ENCODE results near the gene DCAF8. TPM values are rescaled to one million over a fixed set of nuclear protein-coding genes. Genes with fewer than 3 reads are reported as not detected.

Gene DCAF8
- total RNA-seq, 6 experiments from 2014 or later: 80.2 to 137 (median 110) TPM

DNA sequence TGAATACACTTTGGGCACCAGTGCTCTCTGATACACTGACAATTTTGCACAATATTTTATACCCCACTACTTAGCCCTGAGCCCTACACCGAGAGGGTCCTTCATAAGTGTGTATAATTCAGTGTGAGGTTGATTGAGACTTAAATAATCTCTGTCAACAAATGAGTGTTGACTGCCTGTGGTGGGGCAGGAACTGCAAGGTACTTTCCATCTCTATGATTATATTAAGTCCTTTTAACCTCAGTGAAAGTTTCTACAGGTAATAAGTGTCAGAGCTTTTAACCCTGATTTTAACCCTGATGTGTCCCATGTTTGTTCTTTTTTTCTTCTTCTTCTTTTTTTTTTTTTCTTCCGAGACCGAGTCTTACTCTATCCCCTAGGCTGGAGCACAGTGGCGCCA is 66.2 kb downstream of the DCAF8 start:
- Histone ChIP-seq H3K4me3 (no peak overlapping the region), H3K4me1 (peaks cover 0 to 5% (median 0%) of the 10 kb centered on the region in 4 donors), H3K27ac (no peak overlapping the region), H3K27me3 (no peaks in the 10 kb centered on the region), H3K36me3 (no peaks in the 10 kb centered on the region), H3K9me3 (no peaks in the 10 kb centered on the region)
- ATAC-seq (no peak), DNase-seq (no peak)
- intact Hi-C loops (cut with DNase I): loop anchor here in 1 of 2 donors (10.0 kb wide), 2 partner anchors 59 to 169 kb away; partner anchors contain the start of gene NHLH1
- no peak for TF ChIP-seq POLR2A (IDR thresholded peaks at IDR 0.05)
- TF ChIP-seq, protein P1, sequence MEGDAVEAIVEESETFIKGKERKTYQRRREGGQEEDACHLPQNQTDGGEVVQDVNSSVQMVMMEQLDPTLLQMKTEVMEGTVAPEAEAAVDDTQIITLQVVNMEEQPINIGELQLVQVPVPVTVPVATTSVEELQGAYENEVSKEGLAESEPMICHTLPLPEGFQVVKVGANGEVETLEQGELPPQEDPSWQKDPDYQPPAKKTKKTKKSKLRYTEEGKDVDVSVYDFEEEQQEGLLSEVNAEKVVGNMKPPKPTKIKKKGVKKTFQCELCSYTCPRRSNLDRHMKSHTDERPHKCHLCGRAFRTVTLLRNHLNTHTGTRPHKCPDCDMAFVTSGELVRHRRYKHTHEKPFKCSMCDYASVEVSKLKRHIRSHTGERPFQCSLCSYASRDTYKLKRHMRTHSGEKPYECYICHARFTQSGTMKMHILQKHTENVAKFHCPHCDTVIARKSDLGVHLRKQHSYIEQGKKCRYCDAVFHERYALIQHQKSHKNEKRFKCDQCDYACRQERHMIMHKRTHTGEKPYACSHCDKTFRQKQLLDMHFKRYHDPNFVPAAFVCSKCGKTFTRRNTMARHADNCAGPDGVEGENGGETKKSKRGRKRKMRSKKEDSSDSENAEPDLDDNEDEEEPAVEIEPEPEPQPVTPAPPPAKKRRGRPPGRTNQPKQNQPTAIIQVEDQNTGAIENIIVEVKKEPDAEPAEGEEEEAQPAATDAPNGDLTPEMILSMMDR (IDR thresholded peaks at IDR 0.05): no peak
- WGBS (ENCODE audit: insufficient coverage, low coverage, low lambda C conversion rate, missing lambda C conversion rate): 97% methylated on average over 3 of the region's 4 CpGs

DNA sequence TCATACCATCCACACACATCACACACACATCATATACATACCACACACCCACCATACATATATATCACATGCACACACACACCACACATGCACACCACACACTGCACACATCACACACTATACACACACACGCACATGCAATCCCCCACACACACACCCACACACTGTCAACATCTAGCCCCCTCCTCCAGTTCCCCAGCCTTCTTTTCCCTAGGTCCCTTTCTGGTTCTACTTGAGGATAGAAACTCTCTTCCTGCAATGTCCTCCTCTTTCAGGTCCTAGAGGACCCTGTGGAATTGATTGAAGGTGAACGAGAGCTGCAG is 67.7 kb downstream of the DCAF8 start:
- intact Hi-C loops (cut with DNase I): loop anchor here in 1 of 2 donors (5.0 to 10.0 kb wide), 3 partner anchors 60 to 170 kb away; partner anchors contain the start of gene NHLH1
- H3K4me1 ChIP-seq: peaks cover 0 to 5% (median 0%) of the 10 kb centered on the region in 4 donors
- WGBS (ENCODE audit: insufficient coverage, low coverage, low lambda C conversion rate, missing lambda C conversion rate): 62% methylated on average over 1 of the region's 2 CpGs
- H3K36me3 ChIP-seq: no peaks in the 10 kb centered on the region
- H3K27ac ChIP-seq: no peak overlapping the region
- no peaks in the 10 kb centered on the region for H3K27me3 ChIP-seq
- TF ChIP-seq, protein P1 (IDR thresholded peaks at IDR 0.05): no peak
- TF ChIP-seq POLR2A (IDR thresholded peaks at IDR 0.05): no peak
- H3K9me3 ChIP-seq: no peaks in the 10 kb centered on the region
- ATAC-seq (no peak), DNase-seq (no peak)
- H3K4me3 ChIP-seq: no peak overlapping the region

DNA sequence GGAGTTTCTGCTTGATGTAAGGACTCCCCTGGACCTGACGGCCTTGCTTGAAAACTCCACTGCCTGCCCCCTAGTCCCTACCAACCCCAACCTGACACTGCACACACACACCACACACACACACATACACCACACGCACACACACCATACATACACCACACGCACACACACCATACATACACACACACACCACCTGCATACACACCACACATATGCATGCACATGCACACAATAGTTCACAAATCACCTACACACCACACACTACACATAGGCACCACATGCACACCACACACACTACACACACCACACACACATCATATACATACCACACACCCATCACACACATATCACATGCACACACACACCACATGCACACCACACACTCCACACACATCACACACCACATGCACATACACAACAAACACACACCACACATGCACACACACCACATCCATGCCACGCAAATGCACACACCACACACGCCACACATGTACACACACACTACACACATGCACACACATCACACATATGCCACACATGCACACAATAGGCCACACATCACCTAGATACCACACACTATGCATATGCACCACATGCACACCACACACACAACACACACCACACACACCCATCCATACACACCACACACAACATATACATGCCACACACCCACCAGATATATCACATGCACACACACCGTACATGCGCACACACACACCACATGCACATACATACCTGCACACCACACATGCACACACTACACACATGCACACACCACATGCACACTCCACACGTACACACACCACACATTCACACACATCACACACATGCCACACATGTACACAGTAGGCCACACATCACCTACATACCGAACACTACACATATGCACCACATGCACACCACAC is 68.3 kb downstream of the DCAF8 start:
- Histone ChIP-seq H3K27me3 (no peaks in the 10 kb centered on the region), H3K9me3 (no peaks in the 10 kb centered on the region), H3K36me3 (no peaks in the 10 kb centered on the region), H3K4me3 (no peak overlapping the region), H3K27ac (no peak overlapping the region), H3K4me1 (peaks cover 0 to 5% (median 0%) of the 10 kb centered on the region in 4 donors)
- intact Hi-C loops (cut with DNase I): loop anchor here in 1 of 2 donors (5.0 to 10.0 kb wide), 3 partner anchors 61 to 171 kb away; partner anchors contain the start of gene NHLH1
- WGBS (ENCODE audit: insufficient coverage, low coverage, low lambda C conversion rate, missing lambda C conversion rate): 78% methylated on average over 9 of the region's 9 CpGs
- TF ChIP-seq, protein P1 (IDR thresholded peaks at IDR 0.05): no peak
- TF ChIP-seq POLR2A (IDR thresholded peaks at IDR 0.05): no peak
- ATAC-seq: no peak
- no peak for DNase-seq

DNA sequence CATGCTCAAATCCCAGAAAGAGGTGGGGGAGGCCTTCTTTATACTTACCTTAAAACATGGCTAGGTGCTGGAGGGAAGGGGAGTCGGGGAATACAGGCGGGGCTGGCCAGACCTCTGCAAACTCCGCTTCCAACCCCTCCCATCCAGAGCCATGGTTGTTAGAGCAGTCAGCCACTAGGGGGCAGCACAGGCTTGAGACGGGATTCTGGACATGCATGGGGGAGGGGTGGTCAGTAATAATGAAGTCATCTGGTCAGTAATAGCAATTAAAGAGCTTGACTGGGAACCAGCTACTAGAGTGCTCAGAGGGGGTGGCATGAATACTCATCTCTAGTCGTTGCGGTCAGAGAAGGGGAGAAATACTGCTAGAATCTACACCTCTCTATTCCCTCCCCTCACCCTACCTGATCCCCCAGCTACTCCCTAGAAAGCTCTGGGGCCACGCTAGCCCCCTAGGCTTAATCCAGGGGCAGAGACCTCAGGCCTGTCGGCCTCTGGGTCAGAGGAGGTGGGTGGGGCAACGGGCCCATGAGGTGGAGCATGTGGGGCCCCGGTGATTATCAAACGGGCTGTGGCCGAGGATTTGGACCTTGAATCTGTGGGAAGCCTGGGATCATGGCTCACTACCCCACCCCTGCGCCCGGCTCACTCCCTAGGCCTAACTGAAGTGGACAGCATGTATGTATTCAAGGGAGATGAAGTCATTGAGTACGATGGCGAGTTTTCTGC is 69.1 kb downstream of the DCAF8 start:
- Histone ChIP-seq H3K36me3 (no peaks in the 10 kb centered on the region), H3K9me3 (no peaks in the 10 kb centered on the region), H3K27me3 (no peaks in the 10 kb centered on the region), H3K4me1 (peaks cover 0 to 5% (median 0%) of the 10 kb centered on the region in 4 donors), H3K4me3 (no peak overlapping the region), H3K27ac (no peak overlapping the region)
- intact Hi-C loops (cut with DNase I): loop anchor here in 1 of 2 donors (5.0 to 10.0 kb wide), 3 partner anchors 62 to 172 kb away; partner anchors contain the start of gene NHLH1
- peak; percentile 92 to 99 (median 96) for ATAC-seq
- peak; percentile 76 to 85 (median 84) for DNase-seq
- TF ChIP-seq POLR2A (IDR thresholded peaks at IDR 0.05): no peak
- TF ChIP-seq, protein P1 (IDR thresholded peaks at IDR 0.05): peak; percentile 92 to 98 (median 96)
- 0% methylated on average over 3 of the region's 16 CpGs for WGBS (ENCODE audit: insufficient coverage, low coverage, low lambda C conversion rate, missing lambda C conversion rate)
